GM12864 (cell line): ENCODE measurements around the gene FLT4.

Experiments
- DNase-seq: peaks from one replicate; pipeline ENCODE4 v3.0.0-alpha.2; 2011; ENCODE audit warnings: low read depth
- H3K4me3 ChIP-seq: 2 replicates; pipeline ENCODE4 v1.5.1; 2011; ENCODE audit warnings: mild to moderate bottlenecking, low read depth, low read length, control low read depth
- TF ChIP-seq, protein P1 (sequence below): IDR thresholded peaks from 2 replicates; pipeline ENCODE4 v1.5.1; 2011; ENCODE audit warnings: low read depth, mild to moderate bottlenecking, moderate library complexity, low read length, control low read depth, inconsistent platforms; ENCODE audit errors: missing control alignments

Gene FLT4

GRCh38 chr5:180619563-180619915 is 29.9 kb downstream of the FLT4 start:
- no peak overlapping the region for H3K4me3 ChIP-seq
- DNase-seq, result no peak
- TF ChIP-seq, protein P1, sequence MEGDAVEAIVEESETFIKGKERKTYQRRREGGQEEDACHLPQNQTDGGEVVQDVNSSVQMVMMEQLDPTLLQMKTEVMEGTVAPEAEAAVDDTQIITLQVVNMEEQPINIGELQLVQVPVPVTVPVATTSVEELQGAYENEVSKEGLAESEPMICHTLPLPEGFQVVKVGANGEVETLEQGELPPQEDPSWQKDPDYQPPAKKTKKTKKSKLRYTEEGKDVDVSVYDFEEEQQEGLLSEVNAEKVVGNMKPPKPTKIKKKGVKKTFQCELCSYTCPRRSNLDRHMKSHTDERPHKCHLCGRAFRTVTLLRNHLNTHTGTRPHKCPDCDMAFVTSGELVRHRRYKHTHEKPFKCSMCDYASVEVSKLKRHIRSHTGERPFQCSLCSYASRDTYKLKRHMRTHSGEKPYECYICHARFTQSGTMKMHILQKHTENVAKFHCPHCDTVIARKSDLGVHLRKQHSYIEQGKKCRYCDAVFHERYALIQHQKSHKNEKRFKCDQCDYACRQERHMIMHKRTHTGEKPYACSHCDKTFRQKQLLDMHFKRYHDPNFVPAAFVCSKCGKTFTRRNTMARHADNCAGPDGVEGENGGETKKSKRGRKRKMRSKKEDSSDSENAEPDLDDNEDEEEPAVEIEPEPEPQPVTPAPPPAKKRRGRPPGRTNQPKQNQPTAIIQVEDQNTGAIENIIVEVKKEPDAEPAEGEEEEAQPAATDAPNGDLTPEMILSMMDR, result no peak

DNA sequence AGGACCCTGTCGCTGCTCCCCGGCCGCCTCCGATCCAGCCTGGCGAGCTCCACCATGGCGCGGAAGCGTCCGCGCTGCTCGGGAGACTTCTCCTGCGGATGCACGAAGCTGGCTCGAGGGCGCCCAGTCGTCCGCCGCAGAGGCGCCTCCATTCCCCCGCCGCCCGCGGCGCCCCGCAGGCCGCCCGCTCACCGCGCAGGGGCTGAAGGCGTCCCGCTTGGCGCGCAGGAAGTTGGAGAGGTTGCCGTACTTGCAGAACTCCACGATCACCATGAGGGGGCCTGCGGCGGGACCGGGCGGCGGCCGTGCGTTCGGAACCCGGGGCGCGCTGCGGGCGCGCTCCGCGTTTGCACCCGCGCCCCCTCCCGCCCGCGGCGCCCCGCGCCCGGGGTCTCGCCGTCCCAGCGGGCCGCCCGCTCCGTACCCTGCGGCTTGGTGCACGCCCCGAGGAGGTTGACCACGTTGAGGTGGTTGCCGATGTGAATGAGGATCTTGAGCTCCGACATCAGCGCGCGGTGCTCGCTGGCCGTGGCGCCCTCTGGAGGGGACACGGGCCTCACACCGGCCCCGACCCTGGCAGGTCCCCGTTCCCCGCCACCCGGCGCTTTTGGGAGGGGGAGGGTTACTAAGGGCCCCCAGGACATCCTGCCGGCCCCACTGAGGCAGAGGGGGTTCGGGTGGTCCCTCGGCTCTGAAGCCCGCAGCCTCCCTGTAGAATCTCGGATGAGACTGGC is 30.4 kb downstream of the FLT4 start:
- no peak overlapping the region for H3K4me3 ChIP-seq
- TF ChIP-seq, protein P1, result no peak
- no peak for DNase-seq

DNA sequence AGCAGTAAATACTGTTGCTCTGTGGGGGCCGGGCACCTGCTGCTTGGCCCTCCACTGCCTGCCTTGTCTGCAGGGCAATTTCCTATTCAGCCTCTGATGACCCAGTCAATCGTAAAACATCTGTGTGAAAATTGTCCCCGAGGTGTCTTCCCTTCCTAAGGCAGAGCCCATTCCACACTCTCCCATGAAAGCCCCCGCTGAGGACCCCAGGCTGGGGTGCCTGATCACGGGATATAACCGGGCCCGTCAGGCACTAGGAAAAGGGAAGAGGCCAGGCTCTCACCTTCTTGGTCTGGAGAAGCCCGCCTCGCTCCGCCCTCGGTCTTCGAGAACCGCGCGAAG is 30.9 kb downstream of the FLT4 start:
- DNase-seq, result no peak
- no peak overlapping the region for H3K4me3 ChIP-seq
- TF ChIP-seq, protein P1, result no peak

DNA sequence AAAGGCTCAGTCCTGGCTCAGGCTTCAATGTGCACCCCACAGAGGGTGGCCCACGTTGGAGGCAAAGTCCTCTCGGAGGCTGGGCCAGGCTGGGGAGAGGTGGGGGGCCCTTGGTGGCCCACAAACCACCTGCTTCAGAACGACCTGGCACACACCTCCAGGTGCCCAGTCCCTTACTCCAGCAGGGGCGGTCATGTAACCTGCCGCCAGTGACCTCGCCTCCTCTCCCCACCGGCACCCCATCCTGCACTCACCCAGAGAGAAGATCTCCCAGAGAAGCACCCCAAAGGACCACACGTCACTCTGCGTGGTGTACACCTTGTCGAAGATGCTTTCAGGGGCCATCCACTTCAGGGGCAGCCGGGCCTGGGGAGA is 35.6 kb downstream of the FLT4 start:
- TF ChIP-seq, protein P1, result no peak
- H3K4me3 ChIP-seq, result no peak overlapping the region
- no peak for DNase-seq

DNA sequence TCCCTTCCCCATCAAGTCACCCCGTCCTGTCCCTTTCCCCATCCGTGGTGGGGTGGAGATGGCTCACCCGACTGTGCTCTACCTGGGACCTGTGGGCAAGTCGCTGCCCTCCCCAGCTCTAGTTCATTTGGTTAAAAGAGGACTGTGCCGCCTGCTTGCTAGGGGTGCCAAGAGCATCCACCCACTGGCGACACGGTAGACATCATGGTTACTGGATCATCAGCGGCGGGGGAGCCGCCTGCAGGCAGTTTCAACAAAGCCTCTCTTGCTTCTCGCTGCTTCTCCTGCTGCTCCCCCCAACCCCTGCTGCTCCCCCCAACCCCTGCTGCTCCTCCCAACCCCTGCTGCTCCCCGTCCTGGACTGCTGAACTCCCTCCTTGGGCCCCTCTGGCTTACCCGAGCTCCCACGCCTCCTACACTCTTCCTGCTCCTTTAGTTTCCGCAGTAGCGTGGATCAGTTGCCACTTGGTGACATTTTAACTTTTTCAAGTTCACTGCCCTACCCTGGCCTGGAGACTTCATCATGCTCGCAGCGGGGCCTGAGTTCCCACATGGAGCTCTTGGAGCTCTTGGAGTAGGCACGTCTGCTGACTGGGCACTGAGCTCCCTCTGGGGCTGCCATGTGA is 36.1 kb downstream of the FLT4 start:
- DNase-seq, result no peak
- H3K4me3 ChIP-seq, result no peak overlapping the region
- TF ChIP-seq, protein P1, result no peak

- TF ChIP-seq, protein P1, result no peak
- no peak for DNase-seq
- no peak overlapping the region for H3K4me3 ChIP-seq
These were observed 36.7 kb downstream of the FLT4 start for GRCh38 chr5:180612683-180613082.
